GM23338 (cell line): Measurements from ENCODE around the gene NF1. TPM values are rescaled to one million over a fixed set of nuclear protein-coding genes. Genes with fewer than 3 reads are reported as not detected.

Experiments
- ATAC-seq: fragments of 200-7000 bp; cut with Tn5 transposase; 3 replicates; pipeline ENCODE4 v1.9.1; 2020
- DNase-seq: peaks from one replicate; pipeline ENCODE4 v3.0.0-alpha.2; 2015; ENCODE audit warnings: low spot score
- H2AFZ ChIP-seq: fragments of 200-600 bp; sonication (generic); 2 replicates; pipeline ENCODE4 v1.8.0; 2016; ENCODE audit warnings: antibody characterized with exemption, mild to moderate bottlenecking, moderate library complexity
- H3F3A ChIP-seq: fragments of 200-600 bp; sonication (generic); replicated peaks from 2 replicates; pipeline ENCODE4 v1.8.0; 2017; ENCODE audit warnings: antibody characterized with exemption, mixed run types, low read depth
- H3K27ac ChIP-seq: fragments of 200-600 bp; sonication (generic); 2 replicates; pipeline ENCODE4 v1.6.1; 2016; ENCODE audit warnings: low read depth
- H3K27me3 ChIP-seq: fragments of 200-600 bp; sonication (generic); 2 replicates; pipeline ENCODE4 v1.8.0; 2016; ENCODE audit warnings: mild to moderate bottlenecking, mixed run types, moderate library complexity; ENCODE audit not compliant: insufficient read depth
- H3K36me3 ChIP-seq: fragments of 200-600 bp; sonication (generic); 2 replicates; pipeline ENCODE4 v1.8.0; 2016; ENCODE audit warnings: mild to moderate bottlenecking; ENCODE audit not compliant: insufficient read depth
- H3K4me1 ChIP-seq: fragments of 200-600 bp; sonication (generic); 2 replicates; pipeline ENCODE4 v1.8.0; 2016; ENCODE audit warnings: mild to moderate bottlenecking, moderate library complexity; ENCODE audit not compliant: insufficient read depth
- H3K4me2 ChIP-seq: fragments of 200-600 bp; sonication (generic); 2 replicates; pipeline ENCODE4 v1.7.1; 2017; ENCODE audit warnings: mixed run types
- H3K4me3 ChIP-seq: fragments of 200-600 bp; sonication (generic); 2 replicates; pipeline ENCODE4 v1.6.1; 2016; ENCODE audit warnings: mixed run types
- H3K79me2 ChIP-seq: fragments of 200-600 bp; sonication (generic); replicated peaks from 2 replicates; pipeline ENCODE4 v1.8.0; 2017; ENCODE audit warnings: mild to moderate bottlenecking; ENCODE audit not compliant: insufficient read depth
- H3K9me2 ChIP-seq: fragments of 200-600 bp; sonication (generic); 2 replicates; pipeline ENCODE4 v1.8.0; 2017; ENCODE audit not compliant: insufficient read depth
- H4K20me1 ChIP-seq: fragments of 200-600 bp; sonication (generic); replicated peaks from 2 replicates; pipeline ENCODE4 v1.8.0; 2017; ENCODE audit warnings: mild to moderate bottlenecking; ENCODE audit not compliant: insufficient read depth
- H3K27ac Mint-ChIP-seq: 2 replicates; pipeline ENCODE4 v1.8.0; 2020; ENCODE audit warnings: inconsistent platforms, mild to moderate bottlenecking, moderate library complexity, mixed read lengths
- H3K27me3 Mint-ChIP-seq: 3 replicates; pipeline ENCODE4 v1.8.0; 2022; ENCODE audit warnings: low read depth, mild to moderate bottlenecking, moderate library complexity, mixed read lengths, inconsistent platforms; ENCODE audit not compliant: insufficient read depth, poor library complexity
- H3K36me3 Mint-ChIP-seq: 3 replicates; pipeline ENCODE4 v1.8.0; 2021; ENCODE audit warnings: low read depth, mild to moderate bottlenecking, inconsistent platforms, moderate library complexity, mixed read lengths
- H3K4me1 Mint-ChIP-seq: 3 replicates; pipeline ENCODE4 v1.8.0; 2020; ENCODE audit warnings: mild to moderate bottlenecking, inconsistent platforms, mixed read lengths
- H3K4me3 Mint-ChIP-seq: 3 replicates; pipeline ENCODE4 v1.8.0; 2021; ENCODE audit warnings: moderate library complexity, mild to moderate bottlenecking, inconsistent platforms, mixed read lengths
- H3K9me3 Mint-ChIP-seq: 3 replicates; pipeline ENCODE4 v1.8.0; 2020; ENCODE audit warnings: moderate library complexity, mild to moderate bottlenecking, inconsistent platforms, mixed read lengths
- CREB1 ChIP-seq: fragments of 250-450 bp; sonication (Bioruptor Pico); IDR thresholded peaks from 2 replicates; pipeline ENCODE4 v1.5.0; 2020; ENCODE audit warnings: low read depth, mild to moderate bottlenecking, moderate library complexity
- EZH2 ChIP-seq: fragments of 200-600 bp; sonication (generic); IDR thresholded peaks from one replicate; pipeline ENCODE4 v1.8.0; 2017; ENCODE audit warnings: antibody characterized with exemption, mild to moderate bottlenecking, low read depth; ENCODE audit not compliant: unreplicated experiment
- EZH2phosphoT487 ChIP-seq: fragments of 200-600 bp; sonication (generic); IDR thresholded peaks from one replicate; pipeline ENCODE4 v1.8.1; 2018; ENCODE audit warnings: antibody characterized with exemption; ENCODE audit not compliant: unreplicated experiment
- JUNB ChIP-seq: IDR thresholded peaks from one replicate; pipeline ENCODE4 v1.6.1; 2016; ENCODE audit warnings: antibody characterized with exemption; ENCODE audit not compliant: unreplicated experiment
- NANOG ChIP-seq: IDR thresholded peaks from 2 replicates; pipeline ENCODE4 v1.6.1; 2016; ENCODE audit warnings: antibody characterized with exemption, borderline replicate concordance
- POLR2AphosphoS5 ChIP-seq: IDR thresholded peaks from 2 replicates; pipeline ENCODE4 v1.6.1; 2016; ENCODE audit warnings: antibody characterized with exemption, low read depth
- STAT1 ChIP-seq: IDR thresholded peaks from one replicate; pipeline ENCODE4 v1.6.1; 2016; ENCODE audit warnings: antibody characterized with exemption; ENCODE audit not compliant: unreplicated experiment
- ZNF114 ChIP-seq: fragments of 250-450 bp; sonication (Bioruptor Pico); IDR thresholded peaks from 2 replicates; pipeline ENCODE4 v1.5.0; 2020; ENCODE audit warnings: mild to moderate bottlenecking, moderate library complexity
- ZNF331 ChIP-seq: fragments of 250-450 bp; sonication (Bioruptor Pico); IDR thresholded peaks from 2 replicates; pipeline ENCODE4 v1.5.0; 2020; ENCODE audit warnings: low read depth, mild to moderate bottlenecking, moderate library complexity
- polyA plus RNA-seq: library from polyadenylated mRNA; unstranded; fragments of >200 nt; fragmentation: Nextera tagmentation; extraction: Ambion mirVana; gene quantifications from 2 replicates; pipeline ENCODE4 v1.2.1, GENCODE V29; 2016
- total RNA-seq: library from RNA; depleted of rRNA; stranded (reverse); fragments of >200 nt; shearing (Covaris generic); gene quantifications from 2 replicates; pipeline ENCODE4 v1.2.3, GENCODE V29; 2014
- TF ChIP-seq, protein P1 (sequence below), 2 experiments: fragments of 200-600 bp in 1 of 2; sonication (generic) in 1 of 2; conservative IDR thresholded peaks; 2 replicates each; pipeline versions ENCODE4 v1.5.1 to v1.6.1; 2016 to 2017; ENCODE audit warnings: antibody characterized with exemption in 2 of 2, low read depth in 2 of 2, mild to moderate bottlenecking in 2 of 2, moderate library complexity in 1 of 2
- TF ChIP-seq, protein P2 (sequence below): fragments of 250-450 bp; sonication (Bioruptor Pico); IDR thresholded peaks from 2 replicates; pipeline ENCODE4 v1.5.0; 2020; ENCODE audit warnings: mild to moderate bottlenecking, moderate library complexity
- TF ChIP-seq, protein P3 (sequence below): IDR thresholded peaks from 2 replicates; pipeline ENCODE4 v1.6.1; 2016; ENCODE audit warnings: antibody characterized with exemption
- TF ChIP-seq, protein P4 (sequence below): IDR thresholded peaks from one replicate; pipeline ENCODE4 v1.6.1; 2018; ENCODE audit warnings: antibody characterized with exemption; ENCODE audit not compliant: unreplicated experiment

The NF1 gene
- total and polyA plus RNA-seq, 2 experiments from 2014 or later: 16.3 to 49.7 TPM

DNA sequence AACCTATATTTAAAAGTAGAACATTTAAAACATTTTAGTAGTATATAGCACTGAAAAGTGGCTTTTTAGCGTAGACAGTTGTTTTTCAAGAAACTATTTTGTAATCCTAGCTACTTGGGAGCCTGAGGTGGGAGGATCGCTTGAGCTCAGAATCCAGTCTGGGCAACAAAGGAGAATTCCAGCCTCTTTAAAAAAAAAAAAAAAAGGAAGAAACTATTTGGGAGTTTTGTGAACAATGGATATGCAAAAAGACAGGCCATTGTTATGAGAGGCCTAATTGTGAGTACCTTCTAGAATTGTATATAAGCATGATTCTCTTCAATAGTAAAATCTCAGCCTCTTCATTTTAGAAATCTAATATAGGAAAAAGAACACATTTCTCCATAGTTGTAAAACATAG, 184.6 kb downstream of the NF1 start:
- H3K27me3 ChIP-seq: no peaks in the 10 kb centered on the region
- no peak overlapping the region for H3K4me3 ChIP-seq
- H3K36me3 Mint-ChIP-seq: peaks cover 20% of the 10 kb centered on the region
- H3K4me1 Mint-ChIP-seq: peaks cover 6% of the 10 kb centered on the region
- TF ChIP-seq EZH2 (no peak), NANOG (no peak), ZNF114 (no peak), CREB1 (CRISPR knock-in tag) (no peak), EZH2phosphoT487 (no peak), POLR2AphosphoS5 (no peak), JUNB (no peak), STAT1 (no peak), ZNF331 (CRISPR knock-in tag) (no peak)
- TF ChIP-seq, protein P1, sequence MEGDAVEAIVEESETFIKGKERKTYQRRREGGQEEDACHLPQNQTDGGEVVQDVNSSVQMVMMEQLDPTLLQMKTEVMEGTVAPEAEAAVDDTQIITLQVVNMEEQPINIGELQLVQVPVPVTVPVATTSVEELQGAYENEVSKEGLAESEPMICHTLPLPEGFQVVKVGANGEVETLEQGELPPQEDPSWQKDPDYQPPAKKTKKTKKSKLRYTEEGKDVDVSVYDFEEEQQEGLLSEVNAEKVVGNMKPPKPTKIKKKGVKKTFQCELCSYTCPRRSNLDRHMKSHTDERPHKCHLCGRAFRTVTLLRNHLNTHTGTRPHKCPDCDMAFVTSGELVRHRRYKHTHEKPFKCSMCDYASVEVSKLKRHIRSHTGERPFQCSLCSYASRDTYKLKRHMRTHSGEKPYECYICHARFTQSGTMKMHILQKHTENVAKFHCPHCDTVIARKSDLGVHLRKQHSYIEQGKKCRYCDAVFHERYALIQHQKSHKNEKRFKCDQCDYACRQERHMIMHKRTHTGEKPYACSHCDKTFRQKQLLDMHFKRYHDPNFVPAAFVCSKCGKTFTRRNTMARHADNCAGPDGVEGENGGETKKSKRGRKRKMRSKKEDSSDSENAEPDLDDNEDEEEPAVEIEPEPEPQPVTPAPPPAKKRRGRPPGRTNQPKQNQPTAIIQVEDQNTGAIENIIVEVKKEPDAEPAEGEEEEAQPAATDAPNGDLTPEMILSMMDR (conservative IDR thresholded peaks at IDR 0.05; ENCODE audit: low read depth in 2 of 2): no peak
- TF ChIP-seq, protein P2, sequence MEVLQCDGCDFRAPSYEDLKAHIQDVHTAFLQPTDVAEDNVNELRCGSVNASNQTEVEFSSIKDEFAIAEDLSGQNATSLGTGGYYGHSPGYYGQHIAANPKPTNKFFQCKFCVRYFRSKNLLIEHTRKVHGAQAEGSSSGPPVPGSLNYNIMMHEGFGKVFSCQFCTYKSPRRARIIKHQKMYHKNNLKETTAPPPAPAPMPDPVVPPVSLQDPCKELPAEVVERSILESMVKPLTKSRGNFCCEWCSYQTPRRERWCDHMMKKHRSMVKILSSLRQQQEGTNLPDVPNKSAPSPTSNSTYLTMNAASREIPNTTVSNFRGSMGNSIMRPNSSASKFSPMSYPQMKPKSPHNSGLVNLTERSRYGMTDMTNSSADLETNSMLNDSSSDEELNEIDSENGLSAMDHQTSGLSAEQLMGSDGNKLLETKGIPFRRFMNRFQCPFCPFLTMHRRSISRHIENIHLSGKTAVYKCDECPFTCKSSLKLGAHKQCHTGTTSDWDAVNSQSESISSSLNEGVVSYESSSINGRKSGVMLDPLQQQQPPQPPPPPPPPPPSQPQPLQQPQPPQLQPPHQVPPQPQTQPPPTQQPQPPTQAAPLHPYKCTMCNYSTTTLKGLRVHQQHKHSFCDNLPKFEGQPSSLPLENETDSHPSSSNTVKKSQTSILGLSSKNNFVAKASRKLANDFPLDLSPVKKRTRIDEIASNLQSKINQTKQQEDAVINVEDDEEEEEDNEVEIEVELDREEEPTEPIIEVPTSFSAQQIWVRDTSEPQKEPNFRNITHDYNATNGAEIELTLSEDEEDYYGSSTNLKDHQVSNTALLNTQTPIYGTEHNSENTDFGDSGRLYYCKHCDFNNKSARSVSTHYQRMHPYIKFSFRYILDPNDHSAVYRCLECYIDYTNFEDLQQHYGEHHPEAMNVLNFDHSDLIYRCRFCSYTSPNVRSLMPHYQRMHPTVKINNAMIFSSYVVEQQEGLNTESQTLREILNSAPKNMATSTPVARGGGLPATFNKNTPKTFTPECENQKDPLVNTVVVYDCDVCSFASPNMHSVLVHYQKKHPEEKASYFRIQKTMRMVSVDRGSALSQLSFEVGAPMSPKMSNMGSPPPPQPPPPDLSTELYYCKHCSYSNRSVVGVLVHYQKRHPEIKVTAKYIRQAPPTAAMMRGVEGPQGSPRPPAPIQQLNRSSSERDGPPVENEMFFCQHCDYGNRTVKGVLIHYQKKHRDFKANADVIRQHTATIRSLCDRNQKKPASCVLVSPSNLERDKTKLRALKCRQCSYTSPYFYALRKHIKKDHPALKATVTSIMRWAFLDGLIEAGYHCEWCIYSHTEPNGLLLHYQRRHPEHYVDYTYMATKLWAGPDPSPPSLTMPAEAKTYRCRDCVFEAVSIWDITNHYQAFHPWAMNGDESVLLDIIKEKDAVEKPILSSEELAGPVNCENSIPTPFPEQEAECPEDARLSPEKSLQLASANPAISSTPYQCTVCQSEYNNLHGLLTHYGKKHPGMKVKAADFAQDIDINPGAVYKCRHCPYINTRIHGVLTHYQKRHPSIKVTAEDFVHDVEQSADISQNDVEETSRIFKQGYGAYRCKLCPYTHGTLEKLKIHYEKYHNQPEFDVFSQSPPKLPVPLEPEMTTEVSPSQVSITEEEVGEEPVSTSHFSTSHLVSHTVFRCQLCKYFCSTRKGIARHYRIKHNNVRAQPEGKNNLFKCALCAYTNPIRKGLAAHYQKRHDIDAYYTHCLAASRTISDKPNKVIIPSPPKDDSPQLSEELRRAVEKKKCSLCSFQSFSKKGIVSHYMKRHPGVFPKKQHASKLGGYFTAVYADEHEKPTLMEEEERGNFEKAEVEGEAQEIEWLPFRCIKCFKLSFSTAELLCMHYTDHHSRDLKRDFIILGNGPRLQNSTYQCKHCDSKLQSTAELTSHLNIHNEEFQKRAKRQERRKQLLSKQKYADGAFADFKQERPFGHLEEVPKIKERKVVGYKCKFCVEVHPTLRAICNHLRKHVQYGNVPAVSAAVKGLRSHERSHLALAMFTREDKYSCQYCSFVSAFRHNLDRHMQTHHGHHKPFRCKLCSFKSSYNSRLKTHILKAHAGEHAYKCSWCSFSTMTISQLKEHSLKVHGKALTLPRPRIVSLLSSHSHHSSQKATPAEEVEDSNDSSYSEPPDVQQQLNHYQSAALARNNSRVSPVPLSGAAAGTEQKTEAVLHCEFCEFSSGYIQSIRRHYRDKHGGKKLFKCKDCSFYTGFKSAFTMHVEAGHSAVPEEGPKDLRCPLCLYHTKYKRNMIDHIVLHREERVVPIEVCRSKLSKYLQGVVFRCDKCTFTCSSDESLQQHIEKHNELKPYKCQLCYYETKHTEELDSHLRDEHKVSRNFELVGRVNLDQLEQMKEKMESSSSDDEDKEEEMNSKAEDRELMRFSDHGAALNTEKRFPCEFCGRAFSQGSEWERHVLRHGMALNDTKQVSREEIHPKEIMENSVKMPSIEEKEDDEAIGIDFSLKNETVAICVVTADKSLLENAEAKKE: no peak
- TF ChIP-seq, protein P3, sequence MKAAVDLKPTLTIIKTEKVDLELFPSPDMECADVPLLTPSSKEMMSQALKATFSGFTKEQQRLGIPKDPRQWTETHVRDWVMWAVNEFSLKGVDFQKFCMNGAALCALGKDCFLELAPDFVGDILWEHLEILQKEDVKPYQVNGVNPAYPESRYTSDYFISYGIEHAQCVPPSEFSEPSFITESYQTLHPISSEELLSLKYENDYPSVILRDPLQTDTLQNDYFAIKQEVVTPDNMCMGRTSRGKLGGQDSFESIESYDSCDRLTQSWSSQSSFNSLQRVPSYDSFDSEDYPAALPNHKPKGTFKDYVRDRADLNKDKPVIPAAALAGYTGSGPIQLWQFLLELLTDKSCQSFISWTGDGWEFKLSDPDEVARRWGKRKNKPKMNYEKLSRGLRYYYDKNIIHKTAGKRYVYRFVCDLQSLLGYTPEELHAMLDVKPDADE: no peak
- TF ChIP-seq, protein P4, sequence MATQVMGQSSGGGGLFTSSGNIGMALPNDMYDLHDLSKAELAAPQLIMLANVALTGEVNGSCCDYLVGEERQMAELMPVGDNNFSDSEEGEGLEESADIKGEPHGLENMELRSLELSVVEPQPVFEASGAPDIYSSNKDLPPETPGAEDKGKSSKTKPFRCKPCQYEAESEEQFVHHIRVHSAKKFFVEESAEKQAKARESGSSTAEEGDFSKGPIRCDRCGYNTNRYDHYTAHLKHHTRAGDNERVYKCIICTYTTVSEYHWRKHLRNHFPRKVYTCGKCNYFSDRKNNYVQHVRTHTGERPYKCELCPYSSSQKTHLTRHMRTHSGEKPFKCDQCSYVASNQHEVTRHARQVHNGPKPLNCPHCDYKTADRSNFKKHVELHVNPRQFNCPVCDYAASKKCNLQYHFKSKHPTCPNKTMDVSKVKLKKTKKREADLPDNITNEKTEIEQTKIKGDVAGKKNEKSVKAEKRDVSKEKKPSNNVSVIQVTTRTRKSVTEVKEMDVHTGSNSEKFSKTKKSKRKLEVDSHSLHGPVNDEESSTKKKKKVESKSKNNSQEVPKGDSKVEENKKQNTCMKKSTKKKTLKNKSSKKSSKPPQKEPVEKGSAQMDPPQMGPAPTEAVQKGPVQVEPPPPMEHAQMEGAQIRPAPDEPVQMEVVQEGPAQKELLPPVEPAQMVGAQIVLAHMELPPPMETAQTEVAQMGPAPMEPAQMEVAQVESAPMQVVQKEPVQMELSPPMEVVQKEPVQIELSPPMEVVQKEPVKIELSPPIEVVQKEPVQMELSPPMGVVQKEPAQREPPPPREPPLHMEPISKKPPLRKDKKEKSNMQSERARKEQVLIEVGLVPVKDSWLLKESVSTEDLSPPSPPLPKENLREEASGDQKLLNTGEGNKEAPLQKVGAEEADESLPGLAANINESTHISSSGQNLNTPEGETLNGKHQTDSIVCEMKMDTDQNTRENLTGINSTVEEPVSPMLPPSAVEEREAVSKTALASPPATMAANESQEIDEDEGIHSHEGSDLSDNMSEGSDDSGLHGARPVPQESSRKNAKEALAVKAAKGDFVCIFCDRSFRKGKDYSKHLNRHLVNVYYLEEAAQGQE: no peak
- no peaks in the 10 kb centered on the region for H3K36me3 ChIP-seq
- no peaks in the 10 kb centered on the region for H3K79me2 ChIP-seq
- H3K4me2 ChIP-seq: no peak overlapping the region
- H3K4me3 Mint-ChIP-seq: no peak overlapping the region
- DNase-seq: peak; percentile 64
- H4K20me1 ChIP-seq: no peaks in the 10 kb centered on the region
- peak; percentile 78 for ATAC-seq
- peak overlapping the region; percentile 0; the same call in 1 of the 2 replicates for H3K27ac ChIP-seq
- H3F3A ChIP-seq: no peaks in the 10 kb centered on the region
- H2AFZ ChIP-seq: no peak overlapping the region
- no peak overlapping the region for H3K27ac Mint-ChIP-seq
- no peaks in the 10 kb centered on the region for H3K9me2 ChIP-seq
- H3K9me3 Mint-ChIP-seq: no peaks in the 10 kb centered on the region
- H3K27me3 Mint-ChIP-seq: no peaks in the 10 kb centered on the region
- H3K4me1 ChIP-seq: peaks cover 4% of the 10 kb centered on the region; the same call in 1 of the 2 replicates
